BJ (cell line): ENCODE data around the gene SATB2. TPM values are rescaled to one million over a fixed set of nuclear protein-coding genes. Genes with fewer than 3 reads are reported as not detected.

Experiments
- CTCF ChIA-PET: fragments of 350-600 bp; formaldehyde crosslinking; extraction: SDS; loops from one replicate; lab custom pipeline; 2021; ENCODE audit warnings: antibody characterized with exemption, inconsistent platforms; lab: Yijun Ruan, JAX
- POLR2A ChIA-PET: fragments of 300-600 bp; sonication (Branson Sonifier 250); formaldehyde crosslinking; extraction: SDS; loops from one replicate; lab custom pipeline; 2021; ENCODE audit warnings: antibody characterized with exemption; lab: Charles Lee
- DNase-seq: peaks from one replicate; pipeline ENCODE4 v3.0.0-alpha.2; 2011; ENCODE audit warnings: low read depth
- H3K27me3 ChIP-seq: 2 replicates; pipeline ENCODE4 v1.6.0; 2011; ENCODE audit warnings: low read length; ENCODE audit not compliant: control insufficient read depth, insufficient read depth
- H3K36me3 ChIP-seq: 2 replicates; pipeline ENCODE4 v1.5.1; 2011; ENCODE audit warnings: low read length; ENCODE audit not compliant: control insufficient read depth, insufficient read depth
- H3K4me3 ChIP-seq: 2 replicates; pipeline ENCODE4 v1.5.1; 2011; ENCODE audit warnings: low read depth, mild to moderate bottlenecking, control low read depth, low read length
- CTCF ChIP-seq: IDR thresholded peaks from 2 replicates; pipeline ENCODE4 v1.5.1; 2011; ENCODE audit warnings: low read depth, mild to moderate bottlenecking, control low read depth, inconsistent platforms, low read length, moderate library complexity; ENCODE audit not compliant: insufficient read depth
- polyA plus RNA-seq: library from polyadenylated mRNA; depleted of rRNA; stranded (reverse); fragments of >200 nt; gene quantifications from 2 replicates; pipeline ENCODE4 v1.2.3, GENCODE V29; 2011

The SATB2 gene
- polyA plus RNA-seq, 1 experiment = 4.8 TPM

- H3K27me3 ChIP-seq = peaks cover 57% of the 10 kb centered on the region
- no peak overlapping the region for H3K4me3 ChIP-seq
- TF ChIP-seq CTCF = no peak
- ChIA-PET POLR2A (no interaction called here), CTCF (interaction anchor here (0.6 to 3.4 kb wide), 7 partner anchors 11 to 1156 kb away, joined by 3 to 19 read pairs (median 4); no protein-coding TSS in a partner anchor)
- no peaks in the 10 kb centered on the region for H3K36me3 ChIP-seq
- DNase-seq = no peak
Observed at GRCh38 chr2:199469514-199470360, 12.0 kb upstream of the SATB2 start.

- no peak for TF ChIP-seq CTCF
- H3K36me3 ChIP-seq = no peaks in the 10 kb centered on the region
- DNase-seq = no peak
- CTCF ChIA-PET = interaction anchor here (0.5 to 2.7 kb wide), 6 partner anchors 12 to 1097 kb away, joined by 3 to 13 read pairs (median 4); no protein-coding TSS in a partner anchor
- no peak overlapping the region for H3K4me3 ChIP-seq
- POLR2A ChIA-PET = no interaction called here
- peaks cover 60% of the 10 kb centered on the region for H3K27me3 ChIP-seq
Observed at GRCh38 chr2:199468561-199469513, 11.1 kb upstream of the SATB2 start.

- Histone ChIP-seq H3K4me3 (no peak overlapping the region), H3K36me3 (no peaks in the 10 kb centered on the region), H3K27me3 (peaks cover 67% of the 10 kb centered on the region)
- TF ChIP-seq CTCF = no peak
- ChIA-PET CTCF (interaction anchor here (0.8 to 2.7 kb wide), 5 partner anchors 18 to 1153 kb away, joined by 3 to 13 read pairs (median 3); no protein-coding TSS in a partner anchor), POLR2A (no interaction called here)
- DNase-seq = no peak
Observed at GRCh38 chr2:199467066-199467822, 9.5 kb upstream of the SATB2 start.

GRCh38 chr2:199466692-199467065, 8.9 kb upstream of the SATB2 start:
- Histone ChIP-seq H3K27me3 (peaks cover 70% of the 10 kb centered on the region), H3K36me3 (no peaks in the 10 kb centered on the region), H3K4me3 (no peak overlapping the region)
- TF ChIP-seq CTCF = no peak
- POLR2A ChIA-PET = no interaction called here
- CTCF ChIA-PET = interaction anchor here (0.9 to 2.7 kb wide), 4 partner anchors 22 to 1152 kb away, joined by 3 to 13 read pairs (median 4); no protein-coding TSS in a partner anchor
- no peak for DNase-seq
